GM10266 (cell line): ENCODE results near the gene PLTP.

Source experiments
- DNase-seq: peaks from one replicate; pipeline ENCODE4 v3.0.0; 2012; ENCODE audit errors: extremely low spot score
- CTCF ChIP-seq: IDR thresholded peaks from 2 replicates; pipeline ENCODE4 v1.5.1; 2012; ENCODE audit warnings: mild to moderate bottlenecking, low read depth; ENCODE audit not compliant: control insufficient read depth, insufficient read depth; ENCODE audit errors: missing control alignments

Gene PLTP

GRCh38 chr20:45890985-45891983 lies 20.7 kb downstream of the PLTP start, which contains the start of the genes CTSA and NEURL2:
CTSA (plus strand) TSS chr20:45891335; CDS start chr20:45891569, 234 bp downstream.
NEURL2 (minus strand) TSS chr20:45891208; CDS start chr20:45890991, 217 bp downstream.
- DNase-seq, result peak; percentile 98

GRCh38 chr20:45890077-45890984 lies 21.6 kb downstream of the PLTP start:
- peak; percentile 76 for DNase-seq
- TF ChIP-seq CTCF, result peak; percentile 65

More at GRCh38 chr20:45890985-45891983, 20.7 kb downstream of the PLTP start, which contains the start of the genes CTSA and NEURL2:
- TF ChIP-seq CTCF, result peak; percentile 31

GRCh38 chr20:45888681-45889080 lies 23.3 kb downstream of the PLTP start:
- no peak for DNase-seq
- TF ChIP-seq CTCF, result no peak

GRCh38 chr20:45887346-45887715 lies 24.6 kb downstream of the PLTP start, which contains the start of gene SPATA25:
SPATA25 (minus strand) TSS chr20:45887622; CDS start chr20:45887590, 32 bp downstream.
- DNase-seq, result no peak
- no peak for TF ChIP-seq CTCF

GRCh38 chr20:45886590-45887345 lies 25.2 kb downstream of the PLTP start:
- no peak for DNase-seq
- TF ChIP-seq CTCF, result no peak

GRCh38 chr20:45883100-45883469 lies 28.9 kb downstream of the PLTP start:
- no peak for TF ChIP-seq CTCF
- DNase-seq, result no peak
